ENCODE results near the gene VRK3. TPM values are rescaled to one million over a fixed set of nuclear protein-coding genes. Genes with fewer than 3 reads are reported as not detected.
A peak's percentile ranks its signal among the peaks of the same experiment; 100 is the strongest.
"Not testable (repeated sequence)": the region's sequence is repeated elsewhere in the genome, so short reads cannot be mapped to it uniquely, and the experiment has no call there.

The VRK3 gene, protein sequence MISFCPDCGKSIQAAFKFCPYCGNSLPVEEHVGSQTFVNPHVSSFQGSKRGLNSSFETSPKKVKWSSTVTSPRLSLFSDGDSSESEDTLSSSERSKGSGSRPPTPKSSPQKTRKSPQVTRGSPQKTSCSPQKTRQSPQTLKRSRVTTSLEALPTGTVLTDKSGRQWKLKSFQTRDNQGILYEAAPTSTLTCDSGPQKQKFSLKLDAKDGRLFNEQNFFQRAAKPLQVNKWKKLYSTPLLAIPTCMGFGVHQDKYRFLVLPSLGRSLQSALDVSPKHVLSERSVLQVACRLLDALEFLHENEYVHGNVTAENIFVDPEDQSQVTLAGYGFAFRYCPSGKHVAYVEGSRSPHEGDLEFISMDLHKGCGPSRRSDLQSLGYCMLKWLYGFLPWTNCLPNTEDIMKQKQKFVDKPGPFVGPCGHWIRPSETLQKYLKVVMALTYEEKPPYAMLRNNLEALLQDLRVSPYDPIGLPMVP
- 24.6 TPM for polyA plus RNA-seq (2013, experiment 1 of 2; ENCODE audit: insufficient read length)
- 26.5 TPM for polyA plus RNA-seq (2013, experiment 2 of 2; ENCODE audit: insufficient read length)

DNA sequence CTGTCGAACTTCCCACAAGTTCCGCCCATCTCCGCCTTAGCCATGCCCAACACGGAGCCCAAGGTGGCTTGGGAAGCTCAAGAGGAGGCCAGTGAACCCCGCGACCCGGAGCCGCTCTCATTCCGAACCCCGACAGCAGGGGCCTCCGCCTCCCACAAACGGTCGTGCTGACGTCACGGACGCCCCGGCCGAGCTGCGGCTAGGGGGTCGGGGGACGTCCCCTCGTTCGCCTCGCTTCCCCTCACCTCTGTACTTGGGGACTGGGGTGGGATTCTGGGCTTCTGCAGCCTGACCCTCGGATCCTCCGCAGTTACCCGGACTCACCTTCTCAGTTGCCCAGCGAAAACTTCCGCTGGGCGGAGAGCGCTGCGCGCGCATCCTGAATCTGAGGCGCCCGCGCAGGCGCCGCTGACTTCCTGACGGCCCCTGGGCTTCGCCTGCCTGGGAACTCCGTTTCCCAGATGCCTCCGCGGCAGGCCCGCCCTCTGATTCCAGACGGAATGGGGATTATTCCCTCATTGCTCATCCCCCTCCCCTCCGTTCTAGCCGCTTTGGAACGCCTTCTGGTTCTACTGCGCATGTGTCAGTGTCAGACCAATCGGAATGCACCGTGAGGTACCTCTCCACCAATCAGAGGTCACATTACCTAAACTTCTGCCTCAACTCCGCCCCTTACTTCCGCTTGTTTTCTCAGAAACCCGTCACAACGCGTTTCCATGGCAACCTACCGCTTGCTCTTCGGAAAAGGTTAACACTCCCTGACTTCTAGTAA lies at the start of gene VRK3:
Gene VRK3, minus strand, starts transcription at position 351 of the 772 bp plus-strand sequence. CDS start 9,210 bp downstream, outside the sequence.
- DNase-seq = peak; percentile 100

DNA sequence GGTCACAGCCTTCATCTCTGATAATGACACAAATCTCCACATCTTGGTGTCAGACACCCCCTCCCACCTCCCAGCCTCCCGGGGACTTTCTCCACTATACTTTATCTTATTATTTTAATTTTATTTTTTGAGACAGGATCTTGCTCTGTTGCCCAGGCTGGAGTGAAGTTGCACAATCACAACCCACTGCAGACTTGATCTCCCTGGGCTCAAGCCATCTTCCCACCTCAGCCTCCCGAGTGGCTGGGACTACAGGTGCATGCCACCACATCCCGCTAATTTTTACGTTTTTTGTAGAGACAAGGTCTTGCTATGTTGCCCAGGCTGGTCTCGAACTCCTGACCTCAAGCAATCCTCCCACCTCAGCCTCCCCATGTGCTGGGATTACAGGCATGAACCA lies 43.2 kb upstream of the VRK3 start:
- DNase-seq = not testable (repeated sequence)

DNA sequence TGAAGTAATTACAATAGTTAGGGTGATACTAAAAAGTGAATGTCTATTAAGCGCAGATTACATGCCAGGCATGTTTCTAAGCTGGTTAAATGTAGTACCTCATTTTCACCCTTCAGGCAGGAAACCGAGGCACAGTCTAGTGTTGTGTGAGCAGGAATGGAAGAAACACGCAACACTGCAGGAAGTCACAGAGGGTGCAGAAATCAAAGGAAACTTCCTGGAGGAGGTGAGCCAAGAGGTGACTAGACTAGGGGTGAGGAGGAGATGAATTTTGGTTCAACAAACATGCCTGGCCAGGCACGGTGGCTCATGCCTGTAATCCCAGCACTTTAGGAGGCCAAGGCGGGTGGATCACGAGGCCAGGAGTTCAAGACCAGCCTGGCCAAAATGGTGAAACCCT lies 42.4 kb upstream of the VRK3 start:
- DNase-seq = no peak

DNA sequence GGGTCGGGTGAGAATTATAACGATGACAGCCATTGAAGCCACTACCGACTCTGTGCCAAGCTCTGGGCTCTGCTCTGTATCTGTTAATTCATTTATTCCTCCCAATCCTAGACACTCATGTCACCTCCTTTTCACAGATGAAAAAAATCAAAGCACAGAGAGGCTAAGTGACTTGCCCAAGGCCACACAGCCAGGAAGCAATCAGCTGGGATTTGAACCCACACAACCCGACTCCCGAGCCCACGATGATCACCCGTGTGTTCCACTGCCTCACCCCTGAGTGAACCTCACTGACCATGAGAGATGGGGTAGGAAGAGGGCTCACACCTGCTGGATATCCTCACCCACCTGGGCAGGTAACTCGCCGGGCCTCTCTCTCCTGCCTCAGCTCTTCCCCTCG lies 40.8 kb upstream of the VRK3 start:
- DNase-seq = no peak

DNA sequence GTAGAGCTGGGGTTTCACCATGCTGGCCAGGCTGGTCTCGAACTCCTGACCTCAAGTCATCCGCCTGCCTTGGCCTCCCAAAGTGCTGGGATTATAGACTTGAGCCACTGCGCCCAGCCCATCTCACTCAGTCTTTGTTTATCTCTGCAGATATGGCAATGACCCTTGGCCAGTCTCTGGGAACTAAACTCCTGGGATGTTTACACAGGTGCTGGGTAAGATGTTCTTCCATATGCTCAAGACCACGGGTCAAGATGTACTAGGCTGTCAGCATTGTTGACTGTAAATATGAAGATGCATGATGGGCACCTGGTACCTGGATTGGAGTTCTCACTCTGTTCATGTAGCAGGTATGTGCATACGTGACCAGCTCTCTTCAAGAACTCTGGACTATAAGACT lies 36.5 kb upstream of the VRK3 start:
- no peak for DNase-seq

DNA sequence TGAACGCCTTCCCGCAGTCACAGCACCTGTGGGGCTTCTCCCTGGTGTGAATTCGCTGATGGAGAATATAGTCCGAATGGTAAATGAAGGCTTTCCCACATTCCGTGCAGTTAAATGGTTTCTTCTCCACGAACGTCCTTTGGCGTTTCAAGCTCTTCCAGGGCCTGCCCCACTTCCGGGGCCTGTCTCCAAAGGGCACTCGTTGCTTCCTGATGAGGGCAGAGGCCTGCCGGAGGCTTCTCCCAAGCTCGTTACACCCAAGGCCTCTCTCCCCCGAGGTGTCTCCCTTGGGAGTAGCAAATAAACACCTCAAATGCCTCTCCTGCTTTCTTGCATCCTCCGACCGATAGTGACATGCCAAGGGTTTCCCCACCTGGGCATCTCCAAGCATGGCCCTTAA lies 34.9 kb upstream of the VRK3 start:
- no peak for DNase-seq

DNA sequence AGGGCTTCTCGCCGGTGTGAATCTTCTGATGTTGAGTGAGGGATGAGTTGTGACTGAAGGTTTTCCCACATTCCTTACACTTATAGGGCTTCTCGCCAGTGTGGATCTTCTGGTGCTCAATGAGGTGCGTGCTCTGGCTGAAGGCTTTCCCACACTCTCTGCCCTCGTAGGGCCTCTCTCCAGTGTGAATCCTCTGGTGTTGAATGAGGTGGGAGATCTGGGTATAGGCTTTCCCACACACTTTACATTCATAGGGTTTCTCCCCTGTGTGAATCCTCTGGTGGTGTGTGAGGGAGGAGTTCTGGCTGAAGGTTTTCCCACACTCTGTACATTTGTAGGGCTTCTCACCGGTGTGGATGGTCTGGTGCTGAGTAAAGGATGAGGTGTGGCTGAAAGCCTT lies 33.9 kb upstream of the VRK3 start:
- no peak for DNase-seq

DNA sequence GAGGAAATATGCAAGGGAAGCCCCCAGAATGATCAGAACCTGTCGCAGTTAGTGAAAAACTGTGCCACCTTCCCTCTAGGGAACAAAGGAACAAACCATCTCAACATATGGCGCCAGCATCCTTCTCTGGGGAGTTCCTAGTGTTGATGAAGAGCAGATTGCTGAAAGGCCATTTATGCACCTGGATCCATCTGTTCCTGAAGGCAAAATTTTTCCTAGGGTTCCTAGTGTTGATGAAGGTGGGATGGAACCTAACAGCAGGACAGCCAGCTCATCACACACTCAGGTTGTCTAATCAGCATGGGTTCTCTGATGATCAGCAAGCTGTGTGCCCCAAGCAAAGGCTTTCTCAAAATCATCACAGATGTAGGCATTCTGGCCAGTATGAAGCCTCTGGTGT lies 33.3 kb upstream of the VRK3 start:
- DNase-seq = no peak

DNA sequence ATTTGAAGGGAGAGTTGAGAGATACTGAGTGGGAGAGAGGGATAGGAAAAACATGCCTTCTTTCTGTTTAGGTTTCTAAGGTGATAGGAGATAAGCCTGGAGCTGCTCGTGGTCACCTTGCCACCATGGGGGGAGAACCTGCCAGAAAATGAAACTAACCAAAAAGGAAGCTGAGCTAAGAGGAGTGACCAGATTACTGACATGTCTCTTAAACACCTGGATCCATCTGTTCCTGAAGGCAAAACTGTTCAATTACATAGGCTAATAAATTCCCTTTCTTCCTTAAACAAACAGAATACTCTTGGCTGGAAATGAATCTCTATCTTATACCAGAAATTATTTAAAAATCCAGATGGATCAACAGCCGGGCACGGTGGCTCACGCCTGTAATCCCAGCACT lies 27.9 kb upstream of the VRK3 start:
- DNase-seq = no peak

DNA sequence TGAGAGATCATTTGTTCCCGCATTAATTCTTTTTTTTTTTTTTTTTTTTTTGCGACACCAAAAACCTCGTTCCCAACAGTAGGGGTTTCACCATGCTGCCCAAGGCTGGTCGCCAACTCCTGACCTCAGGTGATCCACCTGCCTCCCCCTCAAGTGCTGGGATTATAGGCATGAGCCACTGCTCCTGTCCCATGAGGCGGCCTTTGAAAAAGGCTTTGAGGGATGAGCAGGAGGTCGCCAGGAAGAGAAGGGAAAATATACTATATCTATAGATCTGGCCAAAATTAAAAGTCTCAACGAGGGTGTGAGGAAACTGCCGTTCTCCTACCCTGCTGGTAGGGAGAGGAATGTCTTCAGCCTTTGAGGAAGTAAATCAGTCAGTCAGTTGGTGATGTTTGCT lies 26.8 kb upstream of the VRK3 start:
- DNase-seq = no peak

DNA sequence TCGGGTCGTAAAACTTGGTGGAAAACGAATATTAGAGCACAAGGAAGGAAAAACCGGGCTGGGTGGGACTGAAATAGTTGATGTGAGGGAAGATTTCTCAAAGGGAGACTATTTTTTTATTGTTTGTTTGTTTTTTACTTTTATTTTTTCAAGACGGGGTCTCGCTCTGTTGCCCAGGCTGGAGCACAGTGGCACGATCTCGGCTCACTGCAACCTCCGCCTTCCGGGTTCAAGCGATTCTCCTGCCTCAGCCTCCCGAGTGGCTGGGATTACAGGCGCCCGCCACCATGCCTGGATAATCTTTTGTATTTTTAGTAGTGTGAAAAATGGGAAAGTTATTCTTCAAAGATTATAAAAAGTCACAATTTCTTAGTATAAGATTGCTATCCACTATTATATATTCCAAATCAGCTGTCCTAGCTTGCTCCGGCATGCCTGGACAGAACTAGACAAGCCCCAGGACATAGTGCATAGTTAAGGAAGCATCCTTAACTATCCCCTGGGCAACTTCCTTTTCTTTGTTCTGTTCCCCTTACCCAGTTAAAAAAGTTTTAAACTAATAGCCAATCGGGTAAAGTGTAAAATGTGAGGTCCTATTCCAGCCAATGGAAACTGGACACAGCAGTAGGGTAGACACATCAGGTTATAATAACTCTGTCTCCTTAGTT lies 26.2 kb upstream of the VRK3 start:
- DNase-seq = not testable (repeated sequence)

DNA sequence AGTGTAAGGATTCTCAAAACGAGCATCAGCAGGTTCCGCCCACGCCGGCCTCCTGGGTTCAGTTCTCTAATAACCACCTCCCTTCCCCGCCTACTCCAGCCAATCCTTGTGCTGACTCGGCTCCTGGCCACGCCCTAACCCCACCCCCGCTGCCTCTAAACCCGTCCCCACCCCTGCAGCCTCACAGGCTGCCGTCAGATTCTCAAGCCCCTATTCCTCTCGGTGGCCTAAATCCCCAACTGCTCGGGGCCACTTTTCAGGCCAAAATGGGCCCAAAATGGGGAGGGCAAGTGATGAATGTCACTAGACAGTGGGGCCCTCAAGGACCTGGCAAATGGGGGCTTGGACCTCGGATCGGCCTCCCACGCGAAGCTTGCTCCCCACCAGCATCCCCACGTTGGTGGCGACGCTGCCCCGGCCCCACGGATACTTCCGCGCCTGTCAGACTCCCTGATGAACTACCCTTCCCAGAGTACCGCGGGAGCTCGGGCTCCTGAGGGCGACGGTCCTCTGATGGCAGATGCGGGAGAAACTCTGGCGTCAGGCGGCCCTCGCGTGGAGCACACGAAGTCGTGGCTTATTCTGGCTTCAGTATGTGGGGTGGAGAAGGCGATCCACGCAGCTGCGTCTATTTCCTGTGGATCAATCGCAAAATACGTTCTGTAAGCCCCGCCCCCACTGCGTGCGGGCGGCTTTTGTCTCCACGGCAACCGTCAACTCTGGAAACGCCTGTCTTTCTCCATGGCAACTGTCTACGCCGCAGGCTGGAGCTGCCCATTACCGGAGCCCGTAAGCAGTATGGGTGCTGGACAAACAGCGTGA lies 25.4 kb upstream of the VRK3 start:
- DNase-seq = peak; percentile 62

DNA sequence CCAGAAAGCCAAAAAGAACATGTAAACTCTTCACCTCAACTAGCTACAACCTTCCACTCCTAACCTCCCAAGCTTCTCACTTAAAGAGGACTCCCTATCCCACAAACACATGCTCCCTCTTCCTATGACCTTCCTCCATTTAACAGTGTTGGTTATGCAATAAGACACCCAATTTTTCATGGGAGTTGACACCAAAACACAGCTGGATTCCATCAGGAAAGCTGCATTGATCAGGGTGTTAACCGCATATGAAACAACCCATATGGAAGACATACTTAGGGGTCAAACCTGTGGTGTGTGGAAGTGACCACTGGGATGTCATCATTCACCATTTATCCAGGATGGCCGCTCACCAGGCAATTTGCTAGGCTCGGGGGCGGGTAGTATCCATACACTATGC lies 22.5 kb upstream of the VRK3 start:
- no peak for DNase-seq

DNA sequence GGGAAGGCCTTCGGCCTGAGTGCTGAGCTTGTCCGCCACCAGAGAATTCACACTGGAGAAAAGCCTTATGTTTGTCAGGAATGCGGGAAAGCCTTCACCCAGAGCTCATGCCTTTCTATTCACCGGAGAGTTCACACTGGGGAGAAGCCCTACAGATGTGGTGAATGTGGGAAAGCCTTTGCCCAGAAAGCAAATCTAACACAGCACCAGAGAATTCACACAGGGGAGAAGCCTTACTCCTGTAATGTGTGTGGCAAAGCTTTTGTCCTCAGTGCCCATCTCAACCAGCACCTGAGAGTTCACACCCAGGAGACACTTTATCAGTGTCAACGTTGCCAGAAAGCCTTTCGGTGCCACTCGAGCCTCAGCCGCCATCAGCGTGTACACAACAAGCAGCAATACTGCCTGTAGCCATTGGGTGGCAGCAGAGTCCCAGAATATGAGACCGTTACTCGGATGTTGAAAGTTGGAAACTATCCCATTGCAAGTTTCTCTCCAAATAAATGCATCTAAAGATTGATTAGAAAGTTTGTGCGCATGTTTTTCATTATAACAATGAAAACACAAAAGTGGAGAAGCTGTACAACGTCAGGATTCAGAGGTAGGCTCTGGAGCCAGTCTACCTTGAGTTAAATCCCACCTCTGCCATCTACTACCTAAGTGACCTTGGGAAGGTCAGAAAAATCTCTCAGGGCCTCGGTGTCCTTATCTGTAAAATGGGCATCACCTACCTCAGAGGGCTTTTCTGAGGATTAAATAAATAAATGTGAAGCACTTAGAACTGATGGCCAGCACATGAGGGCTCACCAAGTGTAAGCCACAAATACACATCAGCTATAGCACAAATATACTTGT lies 21.7 kb upstream of the VRK3 start:
- peak; percentile 16 for DNase-seq

DNA sequence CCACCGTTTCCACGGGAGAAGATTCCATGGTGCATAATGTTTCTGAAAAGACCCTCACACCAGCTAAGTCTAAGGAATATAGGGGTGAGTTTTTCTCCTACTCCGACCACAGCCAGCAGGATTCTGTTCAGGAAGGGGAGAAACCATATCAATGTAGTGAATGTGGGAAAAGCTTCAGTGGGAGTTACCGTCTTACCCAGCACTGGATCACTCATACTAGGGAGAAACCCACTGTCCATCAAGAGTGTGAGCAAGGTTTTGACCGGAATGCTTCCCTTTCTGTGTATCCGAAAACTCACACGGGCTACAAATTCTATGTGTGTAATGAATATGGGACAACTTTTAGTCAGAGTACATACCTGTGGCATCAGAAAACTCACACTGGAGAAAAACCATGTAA lies 19.8 kb upstream of the VRK3 start:
- no peak for DNase-seq

DNA sequence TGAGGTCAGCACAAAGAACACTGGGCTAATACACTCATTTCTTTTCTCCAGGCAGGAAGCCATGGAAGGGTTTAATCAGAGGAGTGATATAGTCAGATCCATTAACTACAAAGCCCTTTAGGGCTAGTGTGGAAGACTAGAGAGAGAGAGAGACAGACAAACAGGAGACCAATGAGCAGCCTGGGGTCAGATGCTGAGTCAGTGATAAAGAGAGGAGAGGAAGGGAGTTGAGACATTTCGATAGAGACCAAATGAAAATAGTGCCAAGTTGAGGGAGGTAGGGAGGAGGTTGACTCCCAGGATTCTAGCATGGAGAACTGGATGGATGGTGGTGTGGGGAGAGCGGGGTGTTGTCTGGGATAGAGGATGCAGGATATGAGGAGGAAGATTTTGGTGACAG lies 18.8 kb upstream of the VRK3 start:
- DNase-seq = no peak

DNA sequence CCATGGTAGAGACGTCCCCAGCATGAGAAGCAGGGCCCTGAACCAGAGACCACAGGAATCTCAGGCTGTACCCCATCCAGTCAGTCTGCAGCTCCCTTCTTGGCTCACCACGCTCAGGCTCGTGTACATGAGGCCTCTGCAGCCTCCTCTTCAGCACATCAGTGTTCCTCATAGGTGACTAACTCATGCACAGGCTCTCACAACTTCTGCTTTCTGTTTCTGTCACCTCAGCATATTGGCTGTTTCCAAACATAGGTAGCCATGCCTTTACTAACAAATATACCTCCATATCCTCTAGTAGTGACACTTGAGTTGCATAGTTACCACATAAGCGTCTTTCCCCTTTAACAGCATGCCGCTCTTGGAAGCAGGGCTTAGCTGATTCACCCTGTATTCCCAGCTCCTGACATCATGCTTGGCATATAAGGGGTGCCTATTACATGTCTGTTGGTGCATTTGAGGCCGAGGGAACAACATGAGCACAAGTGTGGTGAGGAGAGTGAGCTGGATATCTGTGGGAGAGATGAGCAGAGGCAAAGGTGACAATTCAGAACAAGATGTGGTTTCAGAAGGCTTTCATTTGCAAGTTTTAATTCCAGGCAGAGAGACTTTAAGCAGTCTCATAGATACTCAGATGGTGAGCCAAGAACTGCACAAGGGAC lies 17.3 kb upstream of the VRK3 start:
- DNase-seq = no peak

DNA sequence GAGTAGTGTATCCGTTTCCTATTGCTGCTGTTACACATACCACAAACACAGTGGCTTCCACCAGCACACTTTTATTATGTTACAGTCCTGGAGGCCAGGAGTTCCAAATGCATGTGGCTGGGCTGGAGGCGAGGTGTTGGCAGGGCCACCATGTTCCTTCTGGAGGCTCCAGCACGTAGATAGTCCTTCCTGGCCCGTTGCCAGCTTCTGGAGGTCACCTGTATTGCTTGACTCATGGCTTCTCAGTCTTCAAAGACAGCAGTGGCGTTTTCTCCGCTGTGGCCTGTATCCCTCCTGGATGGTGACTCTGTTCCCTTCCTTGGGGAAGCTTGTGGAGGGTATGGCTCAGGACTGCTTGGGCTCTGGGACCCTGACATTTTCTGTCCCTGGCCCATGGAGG lies 15.8 kb upstream of the VRK3 start:
- DNase-seq = no peak

DNA sequence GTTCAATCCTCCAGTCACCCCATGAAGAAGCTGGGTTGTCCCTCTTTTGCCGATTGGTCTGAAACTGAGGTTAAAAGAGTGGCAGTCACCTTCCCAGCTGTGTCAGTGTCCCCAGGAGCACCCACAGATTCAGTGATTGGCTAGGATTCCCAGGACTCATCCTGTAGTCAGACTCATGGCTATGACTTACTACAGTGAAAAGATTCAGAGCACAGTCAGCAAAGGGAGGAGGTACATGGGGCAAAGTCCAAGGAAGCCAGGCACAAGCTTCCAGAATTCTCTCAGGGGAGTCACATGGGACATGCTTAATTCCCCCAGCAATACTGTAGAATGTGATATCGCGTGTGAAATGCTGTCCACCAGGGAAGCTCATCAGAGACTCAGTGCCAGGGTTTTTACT lies 14.8 kb upstream of the VRK3 start:
- no peak for DNase-seq

DNA sequence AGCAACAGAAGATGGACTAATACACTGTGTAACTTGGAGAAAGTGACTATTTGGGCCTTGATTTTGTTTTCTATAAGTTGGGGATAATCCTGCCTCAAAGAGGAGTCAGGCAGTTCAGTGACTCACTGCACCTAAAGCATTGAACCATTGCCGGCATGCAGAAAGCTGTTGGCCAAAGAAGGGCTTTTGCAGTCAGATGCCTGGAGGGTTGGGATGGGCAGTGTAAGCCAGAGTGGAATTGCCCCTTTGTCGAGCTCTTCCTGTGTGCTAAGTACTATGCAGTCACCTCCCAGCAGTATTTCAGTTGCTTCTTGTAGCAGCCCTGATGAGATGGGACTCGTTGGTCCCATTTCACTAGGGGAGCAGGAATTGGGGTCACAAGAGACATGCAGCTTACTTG lies 11.7 kb upstream of the VRK3 start:
- no peak for DNase-seq

DNA sequence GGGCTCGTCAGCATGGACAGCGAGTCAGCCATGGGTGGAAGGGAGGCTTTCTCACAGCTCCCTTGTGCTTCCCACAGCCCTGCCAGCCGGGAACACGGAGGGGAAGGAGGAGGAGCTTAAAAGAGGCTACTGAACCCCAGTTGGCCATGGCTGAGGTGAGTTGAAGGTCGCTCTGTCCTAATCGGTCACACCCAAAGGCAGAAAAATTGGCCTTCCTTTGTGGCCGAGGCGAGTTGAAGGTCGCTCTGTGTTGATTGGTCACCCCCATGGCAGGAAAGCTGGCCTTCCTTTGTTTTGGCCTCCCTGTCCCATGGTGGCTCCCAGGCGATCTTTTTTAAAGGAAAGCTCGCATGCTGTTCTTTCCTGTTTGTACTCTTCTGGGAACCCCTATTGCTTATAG lies 5.8 kb upstream of the VRK3 start:
- no peak for DNase-seq
